ENCODE data around the gene SPHK2.

SPHK2 gene

DNA sequence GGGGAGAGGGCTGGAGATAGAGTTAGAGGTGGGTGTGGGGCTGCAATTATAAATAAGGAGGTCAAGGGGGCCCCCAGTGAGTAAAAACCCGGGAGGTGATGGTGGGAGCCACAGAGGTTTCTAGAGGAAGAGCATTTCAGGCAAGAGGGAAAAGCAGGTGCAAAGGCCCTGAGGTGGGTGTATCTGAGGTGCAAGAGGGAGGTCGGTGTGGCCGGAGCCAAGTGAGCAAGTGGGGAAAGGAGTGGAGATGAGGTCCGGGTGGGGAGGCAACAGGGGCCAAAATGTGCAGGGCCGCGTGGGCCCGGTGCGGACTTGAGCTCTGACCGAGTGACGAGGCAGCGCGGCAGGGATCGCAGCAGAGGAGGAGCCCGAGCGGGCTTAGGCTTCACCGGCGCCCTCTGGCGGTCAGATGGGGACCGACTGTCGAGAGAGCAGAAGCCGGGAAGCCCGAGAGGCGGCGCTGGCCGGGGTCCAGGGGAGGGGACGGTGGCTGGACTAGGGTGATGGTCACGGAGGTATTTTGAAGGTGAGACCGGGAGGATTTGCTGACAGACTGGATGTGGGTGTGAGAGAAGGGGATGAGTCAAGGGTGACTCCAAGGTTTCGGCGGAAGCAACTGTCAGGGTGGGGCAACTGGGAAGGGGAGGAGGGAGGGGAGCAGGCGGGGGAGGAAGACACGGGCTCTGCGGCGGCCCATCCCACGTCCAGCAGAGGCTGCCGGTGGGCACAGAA, 30.5 kb upstream of the SPHK2 start (continued):
- TF ChIP-seq ZNF610 (tag by site-specific recombination; IDR thresholded peaks at IDR 0.05; ENCODE audit: borderline replicate concordance): peak; percentile 83
- TF ChIP-seq, protein P1, sequence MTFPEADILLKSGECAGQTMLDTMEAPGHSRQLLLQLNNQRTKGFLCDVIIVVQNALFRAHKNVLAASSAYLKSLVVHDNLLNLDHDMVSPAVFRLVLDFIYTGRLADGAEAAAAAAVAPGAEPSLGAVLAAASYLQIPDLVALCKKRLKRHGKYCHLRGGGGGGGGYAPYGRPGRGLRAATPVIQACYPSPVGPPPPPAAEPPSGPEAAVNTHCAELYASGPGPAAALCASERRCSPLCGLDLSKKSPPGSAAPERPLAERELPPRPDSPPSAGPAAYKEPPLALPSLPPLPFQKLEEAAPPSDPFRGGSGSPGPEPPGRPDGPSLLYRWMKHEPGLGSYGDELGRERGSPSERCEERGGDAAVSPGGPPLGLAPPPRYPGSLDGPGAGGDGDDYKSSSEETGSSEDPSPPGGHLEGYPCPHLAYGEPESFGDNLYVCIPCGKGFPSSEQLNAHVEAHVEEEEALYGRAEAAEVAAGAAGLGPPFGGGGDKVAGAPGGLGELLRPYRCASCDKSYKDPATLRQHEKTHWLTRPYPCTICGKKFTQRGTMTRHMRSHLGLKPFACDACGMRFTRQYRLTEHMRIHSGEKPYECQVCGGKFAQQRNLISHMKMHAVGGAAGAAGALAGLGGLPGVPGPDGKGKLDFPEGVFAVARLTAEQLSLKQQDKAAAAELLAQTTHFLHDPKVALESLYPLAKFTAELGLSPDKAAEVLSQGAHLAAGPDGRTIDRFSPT (tag by site-specific recombination; IDR thresholded peaks at IDR 0.05): peak; percentile 25; the same call in 1 of the 2 replicates
- TF ChIP-seq, protein P2, sequence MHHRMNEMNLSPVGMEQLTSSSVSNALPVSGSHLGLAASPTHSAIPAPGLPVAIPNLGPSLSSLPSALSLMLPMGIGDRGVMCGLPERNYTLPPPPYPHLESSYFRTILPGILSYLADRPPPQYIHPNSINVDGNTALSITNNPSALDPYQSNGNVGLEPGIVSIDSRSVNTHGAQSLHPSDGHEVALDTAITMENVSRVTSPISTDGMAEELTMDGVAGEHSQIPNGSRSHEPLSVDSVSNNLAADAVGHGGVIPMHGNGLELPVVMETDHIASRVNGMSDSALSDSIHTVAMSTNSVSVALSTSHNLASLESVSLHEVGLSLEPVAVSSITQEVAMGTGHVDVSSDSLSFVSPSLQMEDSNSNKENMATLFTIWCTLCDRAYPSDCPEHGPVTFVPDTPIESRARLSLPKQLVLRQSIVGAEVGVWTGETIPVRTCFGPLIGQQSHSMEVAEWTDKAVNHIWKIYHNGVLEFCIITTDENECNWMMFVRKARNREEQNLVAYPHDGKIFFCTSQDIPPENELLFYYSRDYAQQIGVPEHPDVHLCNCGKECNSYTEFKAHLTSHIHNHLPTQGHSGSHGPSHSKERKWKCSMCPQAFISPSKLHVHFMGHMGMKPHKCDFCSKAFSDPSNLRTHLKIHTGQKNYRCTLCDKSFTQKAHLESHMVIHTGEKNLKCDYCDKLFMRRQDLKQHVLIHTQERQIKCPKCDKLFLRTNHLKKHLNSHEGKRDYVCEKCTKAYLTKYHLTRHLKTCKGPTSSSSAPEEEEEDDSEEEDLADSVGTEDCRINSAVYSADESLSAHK (tag by site-specific recombination; IDR thresholded peaks at IDR 0.05): 0 out of 2 replicates have a peak, but pooled peaks have one; percentile 35
- TF ChIP-seq ZNF623 (tag by site-specific recombination; IDR thresholded peaks at IDR 0.05): peak; percentile 100
- TF ChIP-seq SP7 (tag by site-specific recombination; IDR thresholded peaks at IDR 0.05): peak; percentile 87
- TF ChIP-seq EGR2 (tag by site-specific recombination; IDR thresholded peaks at IDR 0.05; ENCODE audit: low read depth): peak; percentile 51
- peak; percentile 55 for TF ChIP-seq ZNF843 (tag by site-specific recombination; IDR thresholded peaks at IDR 0.05)
- TF ChIP-seq ZNF624 (tag by site-specific recombination; IDR thresholded peaks at IDR 0.05): no peak
- TF ChIP-seq ZNF626 (tag by site-specific recombination; IDR thresholded peaks at IDR 0.05): no peak
- peak; percentile 88 for TF ChIP-seq ZXDB (tag by site-specific recombination; IDR thresholded peaks at IDR 0.05)
- peak; percentile 64 for TF ChIP-seq WT1 (tag by site-specific recombination; IDR thresholded peaks at IDR 0.05)
- peak; percentile 47; the same call in 1 of the 2 replicates for TF ChIP-seq ZNF600 (tag by site-specific recombination; IDR thresholded peaks at IDR 0.05)
- peak; percentile 89; the same call in 1 of the 2 replicates for TF ChIP-seq KLF7 (tag by site-specific recombination; IDR thresholded peaks at IDR 0.05; ENCODE audit: borderline replicate concordance)
- peak; percentile 84 for TF ChIP-seq ZFP69B (tag by site-specific recombination; IDR thresholded peaks at IDR 0.05)
- TF ChIP-seq ZNF350 (tag by site-specific recombination; IDR thresholded peaks at IDR 0.05): no peak
- TF ChIP-seq, protein P3, sequence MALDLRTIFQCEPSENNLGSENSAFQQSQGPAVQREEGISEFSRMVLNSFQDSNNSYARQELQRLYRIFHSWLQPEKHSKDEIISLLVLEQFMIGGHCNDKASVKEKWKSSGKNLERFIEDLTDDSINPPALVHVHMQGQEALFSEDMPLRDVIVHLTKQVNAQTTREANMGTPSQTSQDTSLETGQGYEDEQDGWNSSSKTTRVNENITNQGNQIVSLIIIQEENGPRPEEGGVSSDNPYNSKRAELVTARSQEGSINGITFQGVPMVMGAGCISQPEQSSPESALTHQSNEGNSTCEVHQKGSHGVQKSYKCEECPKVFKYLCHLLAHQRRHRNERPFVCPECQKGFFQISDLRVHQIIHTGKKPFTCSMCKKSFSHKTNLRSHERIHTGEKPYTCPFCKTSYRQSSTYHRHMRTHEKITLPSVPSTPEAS (tag by site-specific recombination; IDR thresholded peaks at IDR 0.05): peak; percentile 49; the same call in 1 of the 2 replicates
- TF ChIP-seq, protein P4, sequence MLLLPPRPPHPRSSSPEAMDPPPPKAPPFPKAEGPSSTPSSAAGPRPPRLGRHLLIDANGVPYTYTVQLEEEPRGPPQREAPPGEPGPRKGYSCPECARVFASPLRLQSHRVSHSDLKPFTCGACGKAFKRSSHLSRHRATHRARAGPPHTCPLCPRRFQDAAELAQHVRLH (tag by site-specific recombination; IDR thresholded peaks at IDR 0.05): peak; percentile 99
- TF ChIP-seq ZNF416 (tag by site-specific recombination; IDR thresholded peaks at IDR 0.05): 0 out of 2 replicates have a peak, but pooled peaks have one; percentile 53
- 0 out of 2 replicates have a peak, but pooled peaks have one; percentile 15 for TF ChIP-seq ZNF266 (tag by site-specific recombination; IDR thresholded peaks at IDR 0.05; ENCODE audit: low read depth)
- TF ChIP-seq ZNF16 (tag by site-specific recombination; IDR thresholded peaks at IDR 0.05; ENCODE audit: low read depth): peak; percentile 100
- peak; percentile 93 for TF ChIP-seq ZNF2 (tag by site-specific recombination; IDR thresholded peaks at IDR 0.05)
- TF ChIP-seq MZF1 (tag by site-specific recombination; IDR thresholded peaks at IDR 0.05; ENCODE audit: borderline replicate concordance): peak; percentile 67; the same call in 1 of the 2 replicates
- peak; percentile 76 for TF ChIP-seq ZNF121 (tag by site-specific recombination; IDR thresholded peaks at IDR 0.05)
- TF ChIP-seq ZNF768 (tag by site-specific recombination; IDR thresholded peaks at IDR 0.05): no peak; the same call in 1 of the 2 replicates
- peak; percentile 28 for TF ChIP-seq SCRT2 (tag by site-specific recombination; IDR thresholded peaks at IDR 0.05)
- peak; percentile 61 for TF ChIP-seq GLIS1 (tag by site-specific recombination; IDR thresholded peaks at IDR 0.05)
- TF ChIP-seq TRIM28 (IDR thresholded peaks at IDR 0.05; ENCODE audit: borderline replicate concordance, low read length): no peak
- peak; percentile 74 for TF ChIP-seq ZIC2 (tag by site-specific recombination; IDR thresholded peaks at IDR 0.05)
- TF ChIP-seq, protein P5, sequence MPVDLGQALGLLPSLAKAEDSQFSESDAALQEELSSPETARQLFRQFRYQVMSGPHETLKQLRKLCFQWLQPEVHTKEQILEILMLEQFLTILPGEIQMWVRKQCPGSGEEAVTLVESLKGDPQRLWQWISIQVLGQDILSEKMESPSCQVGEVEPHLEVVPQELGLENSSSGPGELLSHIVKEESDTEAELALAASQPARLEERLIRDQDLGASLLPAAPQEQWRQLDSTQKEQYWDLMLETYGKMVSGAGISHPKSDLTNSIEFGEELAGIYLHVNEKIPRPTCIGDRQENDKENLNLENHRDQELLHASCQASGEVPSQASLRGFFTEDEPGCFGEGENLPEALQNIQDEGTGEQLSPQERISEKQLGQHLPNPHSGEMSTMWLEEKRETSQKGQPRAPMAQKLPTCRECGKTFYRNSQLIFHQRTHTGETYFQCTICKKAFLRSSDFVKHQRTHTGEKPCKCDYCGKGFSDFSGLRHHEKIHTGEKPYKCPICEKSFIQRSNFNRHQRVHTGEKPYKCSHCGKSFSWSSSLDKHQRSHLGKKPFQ (tag by site-specific recombination; IDR thresholded peaks at IDR 0.05): no peak
- TF ChIP-seq KLF1 (tag by site-specific recombination; IDR thresholded peaks at IDR 0.05): peak; percentile 89
- TF ChIP-seq ZNF558 (tag by site-specific recombination; IDR thresholded peaks at IDR 0.05): 0 out of 2 replicates have a peak, but pooled peaks have one; percentile 9
- TF ChIP-seq ZNF585B (tag by site-specific recombination; IDR thresholded peaks at IDR 0.05): peak; percentile 90

Data from HEK293 (cell line).